Karpas-422 (cell line): ENCODE results near the gene GPR62. TPM values are rescaled to one million over a fixed set of nuclear protein-coding genes. Genes with fewer than 3 reads are reported as not detected.

Experiments used
- DNase-seq: peaks from one replicate; pipeline ENCODE4 v3.0.0-alpha.2; 2015
- H2AFZ ChIP-seq: fragments of 200-600 bp; sonication (generic); 2 replicates; pipeline ENCODE4 v1.6.1; 2014; ENCODE audit warnings: antibody characterized with exemption, low read length, mixed read lengths
- H3K27ac ChIP-seq: fragments of 200-600 bp; sonication (generic); 2 replicates; pipeline ENCODE4 v1.5.1; 2014; ENCODE audit warnings: mild to moderate bottlenecking, low read length, moderate library complexity
- H3K27me3 ChIP-seq: fragments of 200-600 bp; sonication (generic); 2 replicates; pipeline ENCODE4 v1.6.1; 2014; ENCODE audit warnings: low read length, mixed read lengths
- H3K36me3 ChIP-seq: fragments of 200-600 bp; sonication (generic); 2 replicates; pipeline ENCODE4 v1.6.1; 2014; ENCODE audit warnings: low read length, mixed read lengths; ENCODE audit not compliant: insufficient read depth
- H3K4me1 ChIP-seq: fragments of 200-600 bp; sonication (generic); 2 replicates; pipeline ENCODE4 v1.6.1; 2014; ENCODE audit warnings: mild to moderate bottlenecking, low read length, mixed read lengths
- H3K4me2 ChIP-seq: fragments of 200-600 bp; sonication (generic); 2 replicates; pipeline ENCODE4 v1.6.1; 2014; ENCODE audit warnings: low read length, low read depth, mild to moderate bottlenecking; ENCODE audit not compliant: poor library complexity, severe bottlenecking
- H3K4me3 ChIP-seq: fragments of 200-600 bp; sonication (generic); 2 replicates; pipeline ENCODE4 v1.5.1; 2014; ENCODE audit warnings: mild to moderate bottlenecking, antibody characterized with exemption, low read length, mixed read lengths
- H3K79me2 ChIP-seq: fragments of 200-600 bp; sonication (generic); 2 replicates; pipeline ENCODE4 v1.6.1; 2014; ENCODE audit warnings: mild to moderate bottlenecking, low read length, mixed read lengths
- H3K9ac ChIP-seq: fragments of 200-600 bp; sonication (generic); 2 replicates; pipeline ENCODE4 v1.6.0; 2014; ENCODE audit warnings: low read length
- H3K9me2 ChIP-seq: fragments of 200-600 bp; sonication (generic), shearing (Covaris generic); replicated peaks from 2 replicates; pipeline ENCODE4 v1.6.0; 2014; ENCODE audit warnings: mild to moderate bottlenecking, low read length, moderate library complexity; ENCODE audit not compliant: insufficient read depth
- H3K9me3 ChIP-seq: fragments of 300-700, 200-600 bp; sonication (generic); 2 replicates; pipeline ENCODE4 v1.6.1; 2014; ENCODE audit warnings: low read length, mixed read lengths
- H4K20me1 ChIP-seq: fragments of 200-600 bp; sonication (generic); 2 replicates; pipeline ENCODE4 v1.6.1; 2014; ENCODE audit warnings: mild to moderate bottlenecking, antibody characterized with exemption, low read length, low read depth; ENCODE audit not compliant: insufficient read depth
- total RNA-seq: library from RNA; depleted of rRNA; stranded (reverse); fragments of >200 nt; shearing (Covaris generic); gene quantifications from 2 replicates; pipeline ENCODE4 v1.2.3, GENCODE V29; 2014; ENCODE audit warnings: low replicate concordance

GPR62 gene
- total RNA-seq, 1 experiment from 2014 or later: not detected

DNA sequence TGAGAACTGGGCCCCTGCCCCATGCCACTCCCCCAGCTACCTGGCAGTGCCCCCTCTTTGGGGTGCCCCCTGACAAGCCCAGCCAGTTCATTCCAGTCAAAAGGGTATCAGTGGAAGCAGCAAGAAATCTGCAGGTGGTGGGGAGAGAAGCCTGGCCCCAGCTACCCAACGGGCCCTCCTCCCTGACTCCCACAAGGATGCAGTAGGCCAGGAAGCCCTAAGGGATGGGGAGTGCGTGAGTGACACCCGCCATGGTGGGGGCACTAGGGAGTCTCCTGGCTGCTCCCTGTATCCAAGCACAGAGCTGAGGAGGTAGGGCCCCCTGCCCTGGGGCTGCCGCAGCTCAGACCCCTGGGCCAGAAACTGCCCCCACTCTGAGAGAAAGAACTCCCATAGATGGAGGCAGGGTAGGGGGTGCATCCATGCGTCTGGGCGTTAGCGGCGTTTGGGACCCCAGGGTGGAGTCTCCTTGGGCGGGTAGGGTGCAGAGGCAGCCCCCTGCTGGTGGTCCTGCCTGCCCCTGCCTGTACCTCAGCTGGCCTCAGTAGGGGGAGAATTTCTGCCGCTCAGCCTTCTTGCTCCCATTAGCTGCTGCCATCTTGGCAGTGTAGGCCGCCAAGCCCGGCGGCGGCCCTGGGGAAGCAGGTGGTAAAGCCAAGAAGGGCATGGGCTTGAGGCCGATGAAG, 2.5 kb downstream of the GPR62 start:
- H3K9me3 ChIP-seq: no peaks in the 10 kb centered on the region
- DNase-seq: no peak

DNA sequence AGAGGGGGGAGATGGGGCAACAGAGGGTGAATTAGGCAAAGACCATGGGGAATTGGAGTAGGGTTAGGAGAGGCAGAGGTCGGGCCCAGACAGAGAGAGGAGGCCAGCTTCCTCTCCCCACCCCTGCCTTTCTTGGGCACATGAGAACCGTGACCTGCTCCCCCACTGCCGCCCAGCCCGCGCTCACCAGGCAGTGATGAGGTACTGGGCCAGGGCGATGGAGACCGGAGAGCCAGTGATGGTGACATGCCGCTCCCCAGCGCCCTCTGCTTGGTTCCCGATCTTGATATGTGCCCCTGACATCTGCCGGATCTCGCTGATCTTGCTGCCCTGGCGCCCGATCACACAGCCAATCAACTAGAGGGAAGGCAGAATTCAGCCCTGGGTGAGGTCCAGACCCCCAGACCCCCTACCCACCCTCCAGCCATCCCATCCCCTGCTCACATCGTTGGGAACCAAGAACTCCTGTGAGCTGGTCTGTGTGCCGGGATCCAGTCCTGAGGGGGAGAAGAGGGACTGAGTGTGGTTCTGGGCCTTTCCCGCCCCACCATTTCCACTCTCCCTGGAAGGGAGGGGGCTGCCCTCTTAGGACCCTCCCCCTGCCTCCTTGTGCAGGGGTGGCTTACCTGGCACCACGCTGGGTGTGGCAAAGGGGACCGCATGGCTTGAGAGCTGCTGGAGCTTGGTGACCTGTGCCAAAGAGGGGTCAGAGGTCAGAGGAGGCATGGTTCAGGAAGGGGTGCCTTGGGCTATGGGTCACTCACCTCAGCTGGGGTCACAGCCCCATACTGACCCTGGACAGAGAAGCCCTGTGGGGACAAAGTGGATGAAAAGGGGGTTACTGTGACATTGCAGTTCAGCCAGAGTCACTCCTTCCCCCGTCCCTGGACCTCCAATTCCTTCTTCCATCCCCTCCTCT, 3.7 kb downstream of the GPR62 start:
- Histone ChIP-seq H3K27me3 (no peaks in the 10 kb centered on the region), H3K79me2 (no peaks in the 10 kb centered on the region), H3K9me2 (no peaks in the 10 kb centered on the region)

More for the DNA sequence above, 2.5 kb downstream of the GPR62 start:
- no peaks in the 10 kb centered on the region for H3K79me2 ChIP-seq
- H2AFZ ChIP-seq: no peak overlapping the region
- H3K4me2 ChIP-seq: no peak overlapping the region
- H3K9ac ChIP-seq: no peak overlapping the region
- no peaks in the 10 kb centered on the region for H3K9me2 ChIP-seq
- H3K27me3 ChIP-seq: no peaks in the 10 kb centered on the region
- H3K4me1 ChIP-seq: no peaks in the 10 kb centered on the region
- peaks cover 6% of the 10 kb centered on the region for H4K20me1 ChIP-seq
- no peaks in the 10 kb centered on the region for H3K36me3 ChIP-seq
- H3K4me3 ChIP-seq: no peak overlapping the region
- H3K27ac ChIP-seq: no peak overlapping the region

DNA sequence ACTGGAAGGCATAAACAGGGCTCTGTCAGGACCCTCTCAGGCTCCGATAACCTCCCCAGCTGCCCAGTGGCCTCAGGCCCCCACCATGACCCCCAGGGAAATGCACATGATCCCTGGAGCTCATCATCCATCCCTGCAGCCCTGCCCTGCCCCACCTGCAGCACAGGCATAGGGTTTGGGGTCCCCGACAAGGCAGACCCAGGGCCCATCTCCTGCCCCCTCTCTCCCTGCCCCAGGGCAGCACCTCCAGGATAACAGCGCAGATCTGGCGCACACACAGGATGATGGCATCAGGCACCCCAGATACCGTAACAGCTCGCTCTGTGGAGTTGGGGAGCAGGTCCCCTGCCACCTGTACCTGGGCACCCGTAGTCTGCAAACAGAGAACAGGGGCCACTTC, 4.5 kb downstream of the GPR62 start:
- H3K4me3 ChIP-seq: no peak overlapping the region
- H3K9me2 ChIP-seq: no peaks in the 10 kb centered on the region
- no peaks in the 10 kb centered on the region for H3K9me3 ChIP-seq
- H2AFZ ChIP-seq: no peak overlapping the region
- no peaks in the 10 kb centered on the region for H3K36me3 ChIP-seq
- peaks cover 11% of the 10 kb centered on the region for H4K20me1 ChIP-seq
- DNase-seq: no peak
- H3K4me1 ChIP-seq: no peaks in the 10 kb centered on the region
- H3K27me3 ChIP-seq: no peaks in the 10 kb centered on the region
- no peak overlapping the region for H3K4me2 ChIP-seq
- no peaks in the 10 kb centered on the region for H3K79me2 ChIP-seq
- no peak overlapping the region for H3K9ac ChIP-seq
- no peak overlapping the region for H3K27ac ChIP-seq

More for the DNA sequence above, 3.7 kb downstream of the GPR62 start:
- Histone ChIP-seq H2AFZ (no peak overlapping the region), H3K36me3 (no peaks in the 10 kb centered on the region), H3K4me3 (no peak overlapping the region), H3K4me2 (no peak overlapping the region), H4K20me1 (peaks cover 11% of the 10 kb centered on the region), H3K9ac (no peak overlapping the region), H3K9me3 (no peaks in the 10 kb centered on the region), H3K27ac (no peak overlapping the region), H3K4me1 (no peaks in the 10 kb centered on the region)
- DNase-seq: no peak

DNA sequence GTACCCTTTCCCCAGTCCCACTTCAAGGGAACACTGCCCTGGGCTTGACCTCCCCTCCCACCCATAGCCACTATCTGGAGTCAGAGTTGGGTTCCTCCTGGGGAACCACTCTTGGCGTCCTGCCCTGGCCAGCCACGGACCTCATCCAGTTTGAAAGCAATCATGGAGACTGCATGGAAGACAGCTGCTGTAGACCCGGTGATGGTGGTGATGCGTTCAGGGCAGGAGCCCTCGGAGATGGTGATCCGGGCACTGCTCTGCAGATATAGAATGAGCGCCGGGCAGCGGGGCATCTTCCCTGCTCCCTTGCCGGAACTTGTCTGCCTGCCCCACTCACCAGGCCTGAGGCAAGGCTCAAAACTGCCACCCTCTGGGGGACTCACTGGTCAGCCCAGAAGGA, 5.2 kb downstream of the GPR62 start:
- no peak overlapping the region for H3K4me2 ChIP-seq
- peaks cover 11% of the 10 kb centered on the region for H4K20me1 ChIP-seq
- no peaks in the 10 kb centered on the region for H3K36me3 ChIP-seq
- no peaks in the 10 kb centered on the region for H3K9me2 ChIP-seq
- H3K27me3 ChIP-seq: no peaks in the 10 kb centered on the region
- no peaks in the 10 kb centered on the region for H3K9me3 ChIP-seq
- no peaks in the 10 kb centered on the region for H3K4me1 ChIP-seq
- H3K4me3 ChIP-seq: no peak overlapping the region
- DNase-seq: no peak
- no peak overlapping the region for H3K27ac ChIP-seq
- no peak overlapping the region for H2AFZ ChIP-seq
- no peak overlapping the region for H3K9ac ChIP-seq
- H3K79me2 ChIP-seq: no peaks in the 10 kb centered on the region

DNA sequence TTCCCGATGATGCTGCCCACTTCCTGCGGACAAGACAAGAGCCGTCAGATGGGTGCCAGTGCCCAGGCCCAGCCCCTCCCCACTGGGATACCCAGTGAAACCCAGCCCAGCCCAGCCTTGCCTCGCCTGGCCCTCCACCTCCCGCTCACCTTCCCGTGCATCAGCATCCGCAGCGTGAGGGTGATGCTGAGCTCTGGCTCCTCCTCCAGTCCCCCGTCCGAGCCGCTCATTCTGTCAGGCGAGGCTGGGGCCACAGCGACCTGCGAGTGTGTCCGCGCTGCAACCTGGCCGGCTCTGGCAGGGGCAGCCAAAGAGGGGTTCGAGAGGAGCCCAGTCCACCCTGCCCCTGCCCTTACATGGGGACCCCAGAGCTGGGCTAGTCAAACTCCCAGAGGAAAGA, 5.8 kb downstream of the GPR62 start:
- H2AFZ ChIP-seq: no peak overlapping the region

DNA sequence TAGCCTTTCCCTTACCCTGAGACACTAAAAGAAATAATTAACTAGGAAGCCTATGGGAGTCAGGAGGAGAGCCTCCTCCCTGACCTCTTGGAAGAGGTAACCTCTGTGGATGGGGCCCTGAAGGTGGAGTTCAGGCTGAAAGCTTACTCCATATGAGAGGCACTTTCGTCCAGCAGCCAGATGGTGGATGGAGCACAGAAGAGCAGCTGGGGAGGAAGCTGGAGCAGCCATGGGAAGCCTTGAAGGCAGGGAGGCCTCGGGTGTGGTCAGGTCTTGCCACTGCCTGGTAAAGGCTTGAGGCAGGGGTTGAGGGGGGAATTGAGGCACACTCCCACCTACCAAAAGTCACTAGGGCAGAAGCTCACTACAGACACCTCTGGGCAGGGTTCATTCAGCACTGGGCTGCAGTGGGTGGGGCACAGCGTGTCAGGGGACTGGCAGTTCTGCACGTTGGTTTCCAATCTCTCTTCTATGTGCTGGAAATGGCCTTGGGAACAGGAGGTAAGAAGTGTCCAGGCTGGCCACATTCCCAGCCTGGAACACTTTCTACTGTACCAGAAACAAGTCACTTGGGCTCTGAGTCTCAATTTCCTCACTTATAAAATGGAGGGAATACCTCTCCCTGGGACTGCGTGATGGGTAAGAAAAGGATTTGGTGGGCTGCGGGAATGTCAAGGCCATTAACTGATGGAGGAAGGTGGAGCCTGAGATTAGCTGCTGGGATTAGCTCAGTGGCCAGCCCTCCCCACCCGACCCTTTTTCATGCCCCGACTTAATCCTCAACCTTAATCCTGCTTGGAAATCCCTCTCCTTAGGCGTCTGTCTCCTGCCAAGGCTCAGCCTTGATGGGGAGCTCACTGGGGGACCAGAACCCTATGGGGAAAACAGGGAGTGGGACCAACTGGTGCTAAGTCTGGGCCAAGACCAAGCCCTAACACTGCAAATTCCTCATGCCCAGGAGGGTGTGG, 6.7 kb downstream of the GPR62 start:
- Histone ChIP-seq H3K9me2 (no peaks in the 10 kb centered on the region), H3K27me3 (no peaks in the 10 kb centered on the region), H3K9me3 (no peaks in the 10 kb centered on the region), H3K4me1 (peaks cover 10% of the 10 kb centered on the region), H3K4me3 (no peak overlapping the region), H3K9ac (no peak overlapping the region), H3K4me2 (no peak overlapping the region), H2AFZ (no peak overlapping the region), H4K20me1 (peaks cover 11% of the 10 kb centered on the region), H3K27ac (no peak overlapping the region), H3K36me3 (no peaks in the 10 kb centered on the region), H3K79me2 (no peaks in the 10 kb centered on the region)
- DNase-seq: no peak

More for the DNA sequence above, 5.8 kb downstream of the GPR62 start:
- H3K79me2 ChIP-seq: no peaks in the 10 kb centered on the region
- DNase-seq: no peak
- H3K9ac ChIP-seq: no peak overlapping the region
- H3K4me3 ChIP-seq: no peak overlapping the region
- H3K27ac ChIP-seq: no peak overlapping the region
- peaks cover 11% of the 10 kb centered on the region for H4K20me1 ChIP-seq
- no peaks in the 10 kb centered on the region for H3K9me3 ChIP-seq
- no peaks in the 10 kb centered on the region for H3K36me3 ChIP-seq
- H3K4me1 ChIP-seq: peaks cover 2% of the 10 kb centered on the region
- H3K4me2 ChIP-seq: no peak overlapping the region
- no peaks in the 10 kb centered on the region for H3K27me3 ChIP-seq
- no peaks in the 10 kb centered on the region for H3K9me2 ChIP-seq

DNA sequence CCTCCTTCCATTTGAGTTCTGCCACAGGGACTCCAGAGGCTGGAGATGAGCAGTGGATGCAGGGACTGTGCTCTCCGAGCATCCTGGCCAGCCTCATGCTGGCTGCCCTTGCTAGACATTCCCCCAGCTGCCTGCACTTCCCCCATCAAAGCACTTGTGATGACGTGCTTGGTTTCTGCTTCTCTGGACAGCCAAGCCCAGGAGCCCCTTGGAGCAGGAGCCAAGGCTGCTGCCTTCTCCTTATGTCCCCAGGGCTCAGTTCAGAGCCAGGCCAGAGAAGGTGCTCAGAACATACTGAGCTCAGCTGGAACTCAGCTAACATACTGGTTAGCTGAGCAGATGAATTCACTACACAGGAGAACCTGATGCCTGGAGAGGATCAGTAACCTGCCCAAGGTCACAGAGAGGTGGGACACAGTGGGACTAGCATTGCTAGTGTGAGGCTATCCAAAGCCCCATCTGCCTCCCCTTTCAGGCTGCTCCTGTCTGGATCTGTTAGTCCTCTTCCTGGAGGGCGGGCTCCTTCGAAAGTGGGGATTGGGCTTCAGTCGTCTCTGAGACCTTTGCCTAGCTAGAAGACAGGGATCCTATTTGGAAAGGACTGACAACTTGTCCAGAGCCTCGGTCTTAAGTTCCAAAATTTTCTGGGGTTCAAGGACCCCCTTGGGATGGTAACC, 7.8 kb downstream of the GPR62 start:
- Histone ChIP-seq H3K27me3 (no peaks in the 10 kb centered on the region), H3K4me1 (peaks cover 14% of the 10 kb centered on the region), H3K27ac (no peak overlapping the region), H3K4me3 (no peak overlapping the region), H3K36me3 (no peaks in the 10 kb centered on the region), H3K9me2 (no peaks in the 10 kb centered on the region), H4K20me1 (peaks cover 11% of the 10 kb centered on the region), H3K79me2 (no peaks in the 10 kb centered on the region), H3K9me3 (no peaks in the 10 kb centered on the region), H2AFZ (no peak overlapping the region), H3K4me2 (no peak overlapping the region), H3K9ac (no peak overlapping the region)
- no peak for DNase-seq
